ENCODE data around the gene DDX31.

The DDX31 gene

GRCh38 chr9:132547976-132548730 lies 121.6 kb downstream of the DDX31 start:
- CTCF ChIA-PET, result interaction anchor here (0.9 to 2.1 kb wide), 4 partner anchors 12 to 40 kb away, joined by 3 to 8 read pairs (median 5); no protein-coding TSS in a partner anchor
- POLR2A ChIA-PET, result no interaction called here

GRCh38 chr9:132547436-132547835 lies 122.3 kb downstream of the DDX31 start:
- Histone ChIP-seq H3K9me3 (ENCODE audit: control extremely low read depth in 1 of 5, control insufficient read depth in 4 of 5, insufficient read depth in 2 of 5, low read depth in 1 of 5, low read length in 4 of 5) (no peaks in the 10 kb centered on the region), H3K27me3 (replicated peaks in 2 of 5; ENCODE audit: control insufficient read depth in 4 of 5, insufficient read depth in 5 of 5, low read length in 4 of 5) (peaks cover 0 to 15% (median 3%) of the 10 kb centered on the region in 5 experiments), H3K36me3 (ENCODE audit: control insufficient read depth in 4 of 4, insufficient read depth in 4 of 4, low read length in 3 of 4) (no peaks in the 10 kb centered on the region), H3K4me1 (ENCODE audit: control extremely low read depth in 1 of 4, control insufficient read depth in 4 of 4, insufficient read depth in 4 of 4, low read length in 3 of 4) (peaks cover 0 to 10% (median 7%) of the 10 kb centered on the region in 4 experiments), H3K27ac (ENCODE audit: insufficient read depth in 1 of 2, low read depth in 1 of 2, low read length in 2 of 2, poor library complexity in 1 of 2, severe bottlenecking in 2 of 2) (no peak overlapping the region), H3K4me3 (ENCODE audit: control insufficient read depth in 1 of 7, extremely low read depth in 1 of 7, insufficient read depth in 4 of 7, low read depth in 2 of 7, low read length in 6 of 7) (no peak overlapping the region)
- DNase-seq, result no peak
- WGBS (ENCODE audit: insufficient coverage), result 92% methylated on average over 11 of the region's 13 CpGs
- ChIA-PET CTCF (interaction anchor here (1.4 to 2.1 kb wide), 5 partner anchors 11 to 62 kb away, joined by 3 to 8 read pairs (median 4); no protein-coding TSS in a partner anchor), POLR2A (no interaction called here)

More at GRCh38 chr9:132547976-132548730, 121.6 kb downstream of the DDX31 start:
- H3K27me3 ChIP-seq (replicated peaks in 2 of 5; ENCODE audit: control insufficient read depth in 4 of 5, insufficient read depth in 5 of 5, low read length in 4 of 5), result peaks cover 0 to 15% (median 3%) of the 10 kb centered on the region in 5 experiments
- no peak overlapping the region for H3K27ac ChIP-seq (ENCODE audit: insufficient read depth in 1 of 2, low read depth in 1 of 2, low read length in 2 of 2, poor library complexity in 1 of 2, severe bottlenecking in 2 of 2)
- no peak overlapping the region for H3K4me3 ChIP-seq (ENCODE audit: control insufficient read depth in 1 of 7, extremely low read depth in 1 of 7, insufficient read depth in 4 of 7, low read depth in 2 of 7, low read length in 6 of 7)
- no peak for DNase-seq
- no peaks in the 10 kb centered on the region for H3K9me3 ChIP-seq (ENCODE audit: control extremely low read depth in 1 of 5, control insufficient read depth in 4 of 5, insufficient read depth in 2 of 5, low read depth in 1 of 5, low read length in 4 of 5)
- H3K36me3 ChIP-seq (ENCODE audit: control insufficient read depth in 4 of 4, insufficient read depth in 4 of 4, low read length in 3 of 4), result no peaks in the 10 kb centered on the region
- 86% methylated on average over 7 of the region's 21 CpGs for WGBS (ENCODE audit: insufficient coverage)
- peaks cover 0 to 10% (median 7%) of the 10 kb centered on the region in 4 experiments for H3K4me1 ChIP-seq (ENCODE audit: control extremely low read depth in 1 of 4, control insufficient read depth in 4 of 4, insufficient read depth in 4 of 4, low read length in 3 of 4)

- Histone ChIP-seq H3K27me3 (replicated peaks in 2 of 5; ENCODE audit: control insufficient read depth in 4 of 5, insufficient read depth in 5 of 5, low read length in 4 of 5) (peaks cover 0 to 15% (median 3%) of the 10 kb centered on the region in 5 experiments), H3K27ac (ENCODE audit: insufficient read depth in 1 of 2, low read depth in 1 of 2, low read length in 2 of 2, poor library complexity in 1 of 2, severe bottlenecking in 2 of 2) (no peak overlapping the region), H3K4me1 (ENCODE audit: control extremely low read depth in 1 of 4, control insufficient read depth in 4 of 4, insufficient read depth in 4 of 4, low read length in 3 of 4) (peaks cover 0 to 10% (median 7%) of the 10 kb centered on the region in 4 experiments), H3K9me3 (ENCODE audit: control extremely low read depth in 1 of 5, control insufficient read depth in 4 of 5, insufficient read depth in 2 of 5, low read depth in 1 of 5, low read length in 4 of 5) (no peaks in the 10 kb centered on the region), H3K4me3 (ENCODE audit: control insufficient read depth in 1 of 7, extremely low read depth in 1 of 7, insufficient read depth in 4 of 7, low read depth in 2 of 7, low read length in 6 of 7) (no peak overlapping the region), H3K36me3 (ENCODE audit: control insufficient read depth in 4 of 4, insufficient read depth in 4 of 4, low read length in 3 of 4) (no peaks in the 10 kb centered on the region)
- CTCF ChIA-PET, result interaction anchor here (0.7 to 2.1 kb wide), 8 partner anchors 11 to 62 kb away, joined by 3 to 8 read pairs (median 4); no protein-coding TSS in a partner anchor
- WGBS (ENCODE audit: insufficient coverage), result 83% methylated on average over 3 of the region's 7 CpGs
- no peak for DNase-seq
- POLR2A ChIA-PET, result no interaction called here
Observed at GRCh38 chr9:132547052-132547431, 122.7 kb downstream of the DDX31 start.

GRCh38 chr9:132546148-132547051 lies 123.4 kb downstream of the DDX31 start:
- H3K4me3 ChIP-seq (ENCODE audit: control insufficient read depth in 1 of 7, extremely low read depth in 1 of 7, insufficient read depth in 4 of 7, low read depth in 2 of 7, low read length in 6 of 7), result peak overlapping the region; percentile 16 to 70 (median 45)
- DNase-seq, result peak; percentile 23 to 53 (median 34)
- H3K9me3 ChIP-seq (ENCODE audit: control extremely low read depth in 1 of 5, control insufficient read depth in 4 of 5, insufficient read depth in 2 of 5, low read depth in 1 of 5, low read length in 4 of 5), result no peaks in the 10 kb centered on the region
- ChIA-PET CTCF (interaction anchor here (0.7 to 2.1 kb wide), 8 partner anchors 10 to 61 kb away, joined by 3 to 8 read pairs (median 4); no protein-coding TSS in a partner anchor), POLR2A (no interaction called here)
- H3K27me3 ChIP-seq (replicated peaks in 2 of 5; ENCODE audit: control insufficient read depth in 4 of 5, insufficient read depth in 5 of 5, low read length in 4 of 5), result peaks cover 0 to 15% (median 3%) of the 10 kb centered on the region in 5 experiments
- no peaks in the 10 kb centered on the region for H3K36me3 ChIP-seq (ENCODE audit: control insufficient read depth in 4 of 4, insufficient read depth in 4 of 4, low read length in 3 of 4)
- no peak overlapping the region for H3K27ac ChIP-seq (ENCODE audit: insufficient read depth in 1 of 2, low read depth in 1 of 2, low read length in 2 of 2, poor library complexity in 1 of 2, severe bottlenecking in 2 of 2)
- H3K4me1 ChIP-seq (ENCODE audit: control extremely low read depth in 1 of 4, control insufficient read depth in 4 of 4, insufficient read depth in 4 of 4, low read length in 3 of 4), result peaks cover 0 to 10% (median 7%) of the 10 kb centered on the region in 4 experiments
- WGBS (ENCODE audit: insufficient coverage), result under 1% methylated on average over 20 of the region's 27 CpGs

GRCh38 chr9:132545578-132545977 lies 124.2 kb downstream of the DDX31 start:
- Histone ChIP-seq H3K9me3 (ENCODE audit: control extremely low read depth in 1 of 5, control insufficient read depth in 4 of 5, insufficient read depth in 2 of 5, low read depth in 1 of 5, low read length in 4 of 5) (no peaks in the 10 kb centered on the region), H3K4me3 (ENCODE audit: control insufficient read depth in 1 of 7, extremely low read depth in 1 of 7, insufficient read depth in 4 of 7, low read depth in 2 of 7, low read length in 6 of 7) (no peak overlapping the region), H3K27ac (ENCODE audit: insufficient read depth in 1 of 2, low read depth in 1 of 2, low read length in 2 of 2, poor library complexity in 1 of 2, severe bottlenecking in 2 of 2) (no peak overlapping the region), H3K36me3 (ENCODE audit: control insufficient read depth in 4 of 4, insufficient read depth in 4 of 4, low read length in 3 of 4) (no peaks in the 10 kb centered on the region), H3K4me1 (ENCODE audit: control extremely low read depth in 1 of 4, control insufficient read depth in 4 of 4, insufficient read depth in 4 of 4, low read length in 3 of 4) (peaks cover 0 to 10% (median 7%) of the 10 kb centered on the region in 4 experiments), H3K27me3 (replicated peaks in 2 of 5; ENCODE audit: control insufficient read depth in 4 of 5, insufficient read depth in 5 of 5, low read length in 4 of 5) (peaks cover 0 to 15% (median 0%) of the 10 kb centered on the region in 5 experiments)
- no peak for DNase-seq
- POLR2A ChIA-PET, result no interaction called here
- 68% methylated on average over 5 of the region's 9 CpGs for WGBS (ENCODE audit: insufficient coverage)
- CTCF ChIA-PET, result interaction anchor here (1.7 kb wide), 1 partner anchor 60 kb away, joined by 4 read pairs; no protein-coding TSS in a partner anchor

- POLR2A ChIA-PET, result no interaction called here
- no peak for DNase-seq
- H3K27ac ChIP-seq (ENCODE audit: insufficient read depth in 1 of 2, low read depth in 1 of 2, low read length in 2 of 2, poor library complexity in 1 of 2, severe bottlenecking in 2 of 2), result no peak overlapping the region
- H3K36me3 ChIP-seq (ENCODE audit: control insufficient read depth in 4 of 4, insufficient read depth in 4 of 4, low read length in 3 of 4), result no peaks in the 10 kb centered on the region
- peaks cover 0 to 15% (median 0%) of the 10 kb centered on the region in 5 experiments for H3K27me3 ChIP-seq (replicated peaks in 2 of 5; ENCODE audit: control insufficient read depth in 4 of 5, insufficient read depth in 5 of 5, low read length in 4 of 5)
- H3K9me3 ChIP-seq (ENCODE audit: control extremely low read depth in 1 of 5, control insufficient read depth in 4 of 5, insufficient read depth in 2 of 5, low read depth in 1 of 5, low read length in 4 of 5), result no peaks in the 10 kb centered on the region
- CTCF ChIA-PET, result no interaction called here
- peaks cover 0 to 10% (median 7%) of the 10 kb centered on the region in 4 experiments for H3K4me1 ChIP-seq (ENCODE audit: control extremely low read depth in 1 of 4, control insufficient read depth in 4 of 4, insufficient read depth in 4 of 4, low read length in 3 of 4)
- no peak overlapping the region for H3K4me3 ChIP-seq (ENCODE audit: control insufficient read depth in 1 of 7, extremely low read depth in 1 of 7, insufficient read depth in 4 of 7, low read depth in 2 of 7, low read length in 6 of 7)
- WGBS (ENCODE audit: insufficient coverage), result 84% methylated on average over 21 of the region's 21 CpGs
Observed at GRCh38 chr9:132543960-132544359, 125.8 kb downstream of the DDX31 start.
